BLaER1 (cell line): ENCODE measurements around the gene TMEM256.
A peak's percentile ranks its signal among the peaks of the same experiment; 100 is the strongest.

ENCODE experiments used
- H3K27ac ChIP-seq: shearing (Covaris generic); formaldehyde crosslinking; 2 replicates; pipeline ENCODE4 v1.8.1; 2022
- H3K27me3 ChIP-seq: shearing (Covaris generic); formaldehyde crosslinking; 2 replicates; pipeline ENCODE4 v1.8.1; 2022
- H3K36me3 ChIP-seq: shearing (Covaris generic); formaldehyde crosslinking; 2 replicates; pipeline ENCODE4 v1.8.1; 2022
- H3K4me1 ChIP-seq: shearing (Covaris generic); formaldehyde crosslinking; 2 replicates; pipeline ENCODE4 v1.8.1; 2022
- H3K4me2 ChIP-seq: shearing (Covaris generic); formaldehyde crosslinking; 2 replicates; pipeline ENCODE4 v1.8.1; 2022
- H3K4me3 ChIP-seq: shearing (Covaris generic); formaldehyde crosslinking; 2 replicates; pipeline ENCODE4 v1.8.1; 2022
- H3K9ac ChIP-seq: shearing (Covaris generic); formaldehyde crosslinking; 2 replicates; pipeline ENCODE4 v1.8.1; 2022
- H3K9me3 ChIP-seq: shearing (Covaris generic); formaldehyde crosslinking; 2 replicates; pipeline ENCODE4 v1.8.1; 2022
- H4K20me1 ChIP-seq: shearing (Covaris generic); formaldehyde crosslinking; 2 replicates; pipeline ENCODE4 v1.8.1; 2022
- Cebpa-rat ChIP-seq: shearing (Covaris generic); IDR thresholded peaks from 2 replicates; pipeline ENCODE4 v1.8.1; 2022

TMEM256 gene

GRCh38 chr17:7388856-7389255, 15.0 kb downstream of the TMEM256 start:
- Histone ChIP-seq H3K4me2 (no peak overlapping the region), H3K27me3 (peaks cover 10% of the 10 kb centered on the region), H3K4me1 (peaks cover 38% of the 10 kb centered on the region), H3K9me3 (no peaks in the 10 kb centered on the region), H3K4me3 (no peak overlapping the region), H4K20me1 (peaks cover 17% of the 10 kb centered on the region; the same call in 1 of the 2 replicates), H3K27ac (no peak overlapping the region), H3K9ac (no peak overlapping the region), H3K36me3 (peaks cover 52% of the 10 kb centered on the region)
- TF ChIP-seq Cebpa-rat = no peak

- no peak overlapping the region; the same call in 1 of the 2 replicates for H3K27ac ChIP-seq
These were observed 19.3 kb downstream of the TMEM256 start for GRCh38 chr17:7384489-7385081.

DNA sequence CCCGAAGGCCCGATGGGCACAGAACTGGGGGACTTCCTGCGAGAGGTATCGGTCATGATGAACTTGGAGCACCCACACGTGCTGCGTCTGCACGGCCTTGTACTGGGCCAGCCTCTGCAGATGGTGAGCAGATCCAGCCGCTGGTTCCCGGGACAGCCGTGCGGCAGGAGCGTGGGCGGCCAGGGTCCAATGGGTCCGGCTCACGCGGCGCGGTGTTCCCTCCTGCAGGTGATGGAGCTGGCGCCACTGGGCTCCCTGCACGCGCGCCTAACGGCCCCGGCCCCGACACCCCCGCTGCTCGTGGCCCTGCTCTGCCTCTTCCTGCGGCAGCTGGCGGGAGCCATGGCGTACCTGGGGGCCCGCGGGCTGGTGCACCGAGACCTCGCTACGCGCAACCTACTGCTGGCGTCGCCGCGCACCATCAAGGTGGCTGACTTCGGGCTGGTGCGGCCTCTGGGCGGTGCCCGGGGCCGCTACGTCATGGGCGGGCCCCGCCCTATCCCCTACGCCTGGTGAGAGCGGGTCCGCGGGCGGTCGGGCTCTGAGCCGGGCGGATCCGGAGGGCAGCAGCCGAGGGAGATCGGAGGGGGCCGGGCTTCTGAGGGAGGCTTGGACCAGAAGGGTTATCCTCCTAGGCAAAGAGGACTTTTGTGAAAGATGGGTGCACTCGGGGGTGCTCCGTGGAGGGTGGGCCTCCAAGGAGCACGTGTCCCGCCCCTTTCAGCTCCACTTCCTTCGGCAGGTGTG, 20.0 kb downstream of the TMEM256 start:
- no peak overlapping the region; the same call in 1 of the 2 replicates for H3K27ac ChIP-seq
- H3K9me3 ChIP-seq = peaks cover 18% of the 10 kb centered on the region
- H3K9ac ChIP-seq = peak overlapping the region; percentile 44; the same call in 1 of the 2 replicates
- peaks cover 60% of the 10 kb centered on the region for H3K27me3 ChIP-seq
- H3K36me3 ChIP-seq = peaks cover 13% of the 10 kb centered on the region
- peak overlapping the region; percentile 91 for H3K4me2 ChIP-seq
- TF ChIP-seq Cebpa-rat = no peak
- peaks cover 18% of the 10 kb centered on the region for H3K4me1 ChIP-seq
- H4K20me1 ChIP-seq = peaks cover 22% of the 10 kb centered on the region; the same call in 1 of the 2 replicates
- peak overlapping the region; percentile 65 for H3K4me3 ChIP-seq

More at GRCh38 chr17:7384489-7385081, 19.3 kb downstream of the TMEM256 start:
- H3K4me1 ChIP-seq = peaks cover 23% of the 10 kb centered on the region
- peaks cover 53% of the 10 kb centered on the region for H3K27me3 ChIP-seq
- H3K36me3 ChIP-seq = peaks cover 20% of the 10 kb centered on the region
- H3K9me3 ChIP-seq = peaks cover 11% of the 10 kb centered on the region
- H3K9ac ChIP-seq = peak overlapping the region; percentile 44; the same call in 1 of the 2 replicates
- peak overlapping the region; percentile 91 for H3K4me2 ChIP-seq
- TF ChIP-seq Cebpa-rat = no peak
- peaks cover 25% of the 10 kb centered on the region; the same call in 1 of the 2 replicates for H4K20me1 ChIP-seq
- peak overlapping the region; percentile 65 for H3K4me3 ChIP-seq

DNA sequence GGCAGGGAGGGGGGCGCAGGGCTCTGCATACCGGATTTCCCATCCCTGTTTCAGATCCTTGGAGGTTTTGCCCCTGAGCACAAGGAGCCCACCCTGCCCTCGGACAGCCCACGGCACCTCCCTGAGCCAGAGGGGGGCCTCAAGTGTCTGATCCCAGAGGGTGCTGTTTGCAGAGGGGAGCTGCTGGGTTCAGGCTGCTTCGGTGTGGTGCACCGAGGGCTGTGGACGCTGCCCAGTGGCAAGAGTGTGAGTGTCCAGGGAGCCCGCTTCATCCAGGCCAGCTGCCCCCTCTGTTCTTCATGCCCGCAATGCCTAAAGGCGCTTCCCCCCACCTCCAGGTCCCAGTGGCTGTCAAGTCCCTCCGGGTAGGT, 20.5 kb downstream of the TMEM256 start:
- H3K4me2 ChIP-seq = peak overlapping the region; percentile 91
- H4K20me1 ChIP-seq = peaks cover 18% of the 10 kb centered on the region; the same call in 1 of the 2 replicates
- H3K4me1 ChIP-seq = peaks cover 13% of the 10 kb centered on the region
- H3K9me3 ChIP-seq = peaks cover 20% of the 10 kb centered on the region
- H3K27ac ChIP-seq = no peak overlapping the region
- H3K36me3 ChIP-seq = peaks cover 8% of the 10 kb centered on the region
- H3K4me3 ChIP-seq = no peak overlapping the region
- TF ChIP-seq Cebpa-rat = no peak
- H3K9ac ChIP-seq = no peak overlapping the region
- peaks cover 62% of the 10 kb centered on the region for H3K27me3 ChIP-seq

DNA sequence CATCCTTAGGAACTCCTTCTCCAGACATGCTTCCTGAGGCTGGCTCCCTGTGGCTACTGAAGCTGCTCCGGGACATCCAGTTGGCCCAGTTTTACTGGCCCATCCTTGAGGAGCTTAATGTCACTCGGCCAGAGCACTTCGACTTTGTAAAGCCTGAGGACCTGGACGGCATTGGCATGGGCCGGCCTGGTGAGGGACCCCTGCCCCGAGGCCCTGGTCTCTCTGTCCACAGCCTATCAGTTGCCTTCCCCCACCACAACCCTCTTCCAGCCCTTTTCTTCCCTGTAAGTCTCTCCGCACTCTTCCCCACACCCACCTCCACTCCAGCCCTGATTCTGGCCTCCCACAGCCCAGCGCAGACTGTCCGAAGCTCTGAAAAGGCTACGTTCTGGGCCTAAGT, 21.0 kb downstream of the TMEM256 start:
- H3K9ac ChIP-seq = no peak overlapping the region
- H3K4me2 ChIP-seq = no peak overlapping the region
- H3K4me1 ChIP-seq = peaks cover 12% of the 10 kb centered on the region
- peaks cover 20% of the 10 kb centered on the region for H3K9me3 ChIP-seq
- H3K27ac ChIP-seq = no peak overlapping the region
- H4K20me1 ChIP-seq = peaks cover 18% of the 10 kb centered on the region; the same call in 1 of the 2 replicates
- H3K36me3 ChIP-seq = peaks cover 3% of the 10 kb centered on the region
- no peak overlapping the region for H3K4me3 ChIP-seq
- peaks cover 62% of the 10 kb centered on the region for H3K27me3 ChIP-seq
- TF ChIP-seq Cebpa-rat = no peak

DNA sequence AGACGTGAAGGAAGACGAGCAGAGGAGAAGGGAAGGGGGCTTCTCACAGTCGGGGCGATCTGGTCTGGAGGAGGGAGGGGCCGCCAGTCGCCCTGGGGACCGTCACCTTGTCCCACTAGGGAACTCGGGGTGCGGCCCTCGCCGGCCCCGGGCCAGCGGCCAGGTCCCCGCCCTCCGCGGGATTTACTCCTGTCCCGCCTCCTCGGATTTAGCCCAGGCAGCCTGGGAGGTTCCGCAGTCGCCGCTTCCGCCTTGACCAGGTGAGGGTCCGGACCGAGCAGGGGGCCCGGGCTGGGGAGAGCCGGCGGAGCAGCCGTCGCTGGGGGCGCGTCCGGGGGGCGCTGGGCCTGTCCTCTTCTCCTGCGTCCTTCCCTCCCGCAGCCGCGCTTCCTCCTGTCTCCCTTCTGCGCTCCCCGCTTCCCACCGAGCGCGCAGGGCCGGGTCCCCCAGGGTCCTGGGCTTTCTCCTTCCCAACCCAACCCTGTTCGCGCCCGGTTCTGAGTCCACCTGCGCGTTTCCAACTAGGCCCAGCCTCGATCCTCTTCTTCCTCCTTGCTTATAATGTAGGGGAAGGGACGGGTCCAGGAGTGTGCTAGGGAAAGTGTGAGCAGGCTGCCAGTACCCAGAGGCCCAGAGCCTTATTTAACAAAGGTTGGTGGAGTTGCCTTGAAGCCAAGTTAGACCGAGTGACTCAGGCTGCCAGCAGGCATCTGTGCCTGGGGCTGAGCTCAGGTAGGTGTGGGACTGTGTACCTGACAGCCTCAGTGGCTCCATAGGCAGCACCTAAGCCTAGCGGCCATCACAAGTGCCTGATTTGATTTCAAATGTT, 22.8 kb downstream of the TMEM256 start, which contains the start of gene TNK1:
TNK1 (plus strand) TSS at position 235 of the 829 bp plus-strand sequence. CDS start 1,838 bp downstream, outside the sequence.
- Histone ChIP-seq H3K4me2 (no peak within 1 kb of the TSS), H3K9ac (no peak within 1 kb of the TSS), H3K27ac (no peak within 1 kb of the TSS), H3K4me3 (no peak within 1 kb of the TSS), H3K27me3 (peaks cover 62% of the 10 kb centered on the region), H3K36me3 (no peaks in the 10 kb centered on the region; the same call in 1 of the 2 replicates), H3K9me3 (peaks cover 20% of the 10 kb centered on the region), H4K20me1 (peaks cover 10% of the 10 kb centered on the region; the same call in 1 of the 2 replicates), H3K4me1 (peaks cover 12% of the 10 kb centered on the region)
- TF ChIP-seq Cebpa-rat = no peak

DNA sequence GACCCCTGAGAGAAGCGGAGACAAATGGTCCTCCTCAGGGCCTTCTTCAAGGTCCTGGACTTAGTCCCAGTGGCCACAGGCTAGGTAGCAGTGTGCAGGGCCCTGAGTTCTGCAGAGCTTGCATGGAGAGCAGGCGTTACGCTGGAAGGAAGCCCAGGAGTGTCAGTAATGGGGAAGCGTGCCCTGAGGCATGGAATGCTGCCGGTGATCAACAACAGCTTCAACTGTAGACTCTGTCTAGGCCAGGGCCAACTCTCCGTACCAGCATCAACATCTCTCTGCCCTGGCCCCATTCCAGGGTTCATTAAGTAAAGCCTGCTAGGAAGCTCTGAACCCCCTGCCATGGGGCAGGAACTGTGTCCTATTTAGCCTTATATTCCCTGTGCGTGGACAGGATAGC, 23.6 kb downstream of the TMEM256 start:
- Histone ChIP-seq H4K20me1 (peaks cover 7% of the 10 kb centered on the region; the same call in 1 of the 2 replicates), H3K9me3 (peaks cover 20% of the 10 kb centered on the region), H3K9ac (no peak overlapping the region), H3K4me1 (peaks cover 12% of the 10 kb centered on the region), H3K27ac (no peak overlapping the region), H3K36me3 (no peaks in the 10 kb centered on the region), H3K4me2 (no peak overlapping the region), H3K27me3 (peaks cover 62% of the 10 kb centered on the region), H3K4me3 (no peak overlapping the region)
- TF ChIP-seq Cebpa-rat = no peak

GRCh38 chr17:7379134-7379533, 24.8 kb downstream of the TMEM256 start:
- H3K4me2 ChIP-seq = no peak overlapping the region
- no peak overlapping the region for H3K9ac ChIP-seq
- no peak for TF ChIP-seq Cebpa-rat
- H3K4me3 ChIP-seq = no peak overlapping the region
- no peak overlapping the region for H3K27ac ChIP-seq
- no peaks in the 10 kb centered on the region for H3K36me3 ChIP-seq
- H3K4me1 ChIP-seq = peaks cover 7% of the 10 kb centered on the region
- peaks cover 20% of the 10 kb centered on the region for H3K9me3 ChIP-seq
- peaks cover 7% of the 10 kb centered on the region; the same call in 1 of the 2 replicates for H4K20me1 ChIP-seq
- H3K27me3 ChIP-seq = peaks cover 55% of the 10 kb centered on the region

DNA sequence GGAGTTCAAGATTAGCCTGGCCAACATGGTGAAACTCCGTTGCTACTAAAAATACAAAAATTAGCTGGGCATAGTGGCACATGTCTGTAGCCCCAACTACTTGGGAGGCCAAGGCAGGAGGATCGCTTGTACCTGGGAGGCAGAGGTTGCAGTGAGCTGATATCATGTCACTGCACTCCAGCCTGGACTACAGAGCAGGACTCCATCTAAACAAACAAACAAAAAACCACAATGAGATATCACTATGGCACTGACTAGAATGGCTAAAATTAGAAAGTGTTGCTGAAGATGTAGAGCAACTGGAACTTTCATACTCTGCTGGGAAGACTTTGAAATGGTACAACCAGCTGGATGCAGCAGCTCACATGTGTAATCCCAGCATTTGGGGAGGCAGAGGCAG, 29.5 kb downstream of the TMEM256 start:
- TF ChIP-seq Cebpa-rat = no peak
- Histone ChIP-seq H3K27me3 (peaks cover 7% of the 10 kb centered on the region; the same call in 1 of the 2 replicates), H3K36me3 (no peaks in the 10 kb centered on the region)

More for the DNA sequence above, 29.5 kb downstream of the TMEM256 start:
- H4K20me1 ChIP-seq = no peaks in the 10 kb centered on the region
- H3K9me3 ChIP-seq = peaks cover 7% of the 10 kb centered on the region
- H3K9ac ChIP-seq = no peak overlapping the region
- H3K27ac ChIP-seq = no peak overlapping the region
- no peak overlapping the region for H3K4me2 ChIP-seq
- H3K4me1 ChIP-seq = no peaks in the 10 kb centered on the region
- no peak overlapping the region for H3K4me3 ChIP-seq
